ENCODE data around the gene AGBL5. TPM values are rescaled to one million over a fixed set of nuclear protein-coding genes. Genes with fewer than 3 reads are reported as not detected.

The AGBL5 gene
- total and polyA plus RNA-seq, 9 of the 15 experiments (the other 6 are each of a cell fraction or from before 2014, with no cell fraction given), result 3.3 to 52.7 (median 26.2) TPM

- no peak for TF ChIP-seq SIRT6 (IDR thresholded peaks at IDR 0.05; ENCODE audit: low read depth, low read length)
- peak; percentile 67 to 88; a peak in 3 of 4 replicates for TF ChIP-seq MNT (conservative IDR thresholded peaks at IDR 0.05)
- no peak for TF ChIP-seq HLTF (IDR thresholded peaks at IDR 0.05)
- TF ChIP-seq JUNB (CRISPR knock-in tag; conservative IDR thresholded peaks at IDR 0.05), result no peak
- TF ChIP-seq WHSC1 (IDR thresholded peaks at IDR 0.05; ENCODE audit: low read length), result no peak
- no peak for TF ChIP-seq BMI1 (IDR thresholded peaks at IDR 0.05; ENCODE audit: low read length)
- TF ChIP-seq CTBP1 (IDR thresholded peaks at IDR 0.05; ENCODE audit: borderline replicate concordance), result peak; percentile 93
- no peak for TF ChIP-seq ARID3B (CRISPR knock-in tag; IDR thresholded peaks at IDR 0.05; ENCODE audit: borderline replicate concordance)
- no peak for TF ChIP-seq ZNF407 (IDR thresholded peaks at IDR 0.05; ENCODE audit: low read depth)
- TF ChIP-seq GATAD2A (IDR thresholded peaks at IDR 0.05), result no peak
- TF ChIP-seq HMBOX1 (IDR thresholded peaks at IDR 0.05), result no peak
- no peak for TF ChIP-seq KAT2B (IDR thresholded peaks at IDR 0.05; ENCODE audit: low read depth, low read length)
- no peak for TF ChIP-seq ZFP1 (CRISPR knock-in tag; IDR thresholded peaks at IDR 0.05)
- peak; percentile 91 for TF ChIP-seq KDM5B (IDR thresholded peaks at IDR 0.05; ENCODE audit: insufficient replicate concordance, low read depth, low read length)
- TF ChIP-seq ZNF311 (CRISPR knock-in tag; IDR thresholded peaks at IDR 0.05), result no peak
Measured at GRCh38 chr2:27071277-27071989, 20.0 kb downstream of the AGBL5 start, which contains the start of gene OST4 (continued).
